Measurements from ENCODE around the gene ERG.
A peak's percentile ranks its signal among the peaks of the same experiment; 100 is the strongest.

The ERG gene

GRCh38 chr21:38507374-38507942, 9.2 kb upstream of the ERG start:
- H3K4me3 Mint-ChIP-seq, result no peak overlapping the region
- H3K27me3 Mint-ChIP-seq, result peaks cover 25% of the 10 kb centered on the region
- ATAC-seq, result no peak
- no peak for DNase-seq
- no peak overlapping the region for H3K27ac Mint-ChIP-seq
- peaks cover 6% of the 10 kb centered on the region for H3K4me1 Mint-ChIP-seq
- H3K9me3 Mint-ChIP-seq, result no peaks in the 10 kb centered on the region

GRCh38 chr21:38506661-38507281, 8.5 kb upstream of the ERG start:
- peaks cover 28% of the 10 kb centered on the region for H3K27me3 Mint-ChIP-seq
- H3K4me3 Mint-ChIP-seq, result no peak overlapping the region
- no peak for DNase-seq
- no peak overlapping the region for H3K27ac Mint-ChIP-seq
- H3K9me3 Mint-ChIP-seq, result no peaks in the 10 kb centered on the region
- H3K4me1 Mint-ChIP-seq, result peaks cover 6% of the 10 kb centered on the region
- ATAC-seq, result no peak

GRCh38 chr21:38505654-38506523, 7.6 kb upstream of the ERG start:
- H3K27ac Mint-ChIP-seq, result no peak overlapping the region
- peak; percentile 84 for ATAC-seq

GRCh38 chr21:38504066-38504465, 5.8 kb upstream of the ERG start:
- DNase-seq (no peak), ATAC-seq (no peak)
- Mint-ChIP-seq H3K4me1 (peaks cover 6% of the 10 kb centered on the region), H3K27ac (no peak overlapping the region), H3K4me3 (no peak overlapping the region), H3K9me3 (no peaks in the 10 kb centered on the region), H3K27me3 (peaks cover 51% of the 10 kb centered on the region)

More at GRCh38 chr21:38505654-38506523, 7.6 kb upstream of the ERG start:
- H3K4me1 Mint-ChIP-seq, result peaks cover 6% of the 10 kb centered on the region
- DNase-seq, result peak in 1 of 2 donors; percentile 15
- no peaks in the 10 kb centered on the region for H3K9me3 Mint-ChIP-seq
- peaks cover 35% of the 10 kb centered on the region for H3K27me3 Mint-ChIP-seq
- H3K4me3 Mint-ChIP-seq, result no peak overlapping the region

- Mint-ChIP-seq H3K9me3 (no peaks in the 10 kb centered on the region), H3K4me1 (peaks cover 6% of the 10 kb centered on the region), H3K4me3 (no peak overlapping the region), H3K27me3 (peaks cover 56% of the 10 kb centered on the region), H3K27ac (no peak overlapping the region)
- no peak for ATAC-seq
- no peak for DNase-seq
Measured at GRCh38 chr21:38503583-38503982, 5.3 kb upstream of the ERG start.

- H3K4me3 Mint-ChIP-seq, result no peak overlapping the region
- H3K27me3 Mint-ChIP-seq, result peaks cover 67% of the 10 kb centered on the region
- no peak for DNase-seq
- peaks cover 5% of the 10 kb centered on the region for H3K4me1 Mint-ChIP-seq
- no peak for ATAC-seq
- H3K9me3 Mint-ChIP-seq, result no peaks in the 10 kb centered on the region
- H3K27ac Mint-ChIP-seq, result no peak overlapping the region
Measured at GRCh38 chr21:38500073-38500472, 1.8 kb upstream of the ERG start.

- ATAC-seq (no peak), DNase-seq (no peak)
- Mint-ChIP-seq H3K27ac (no peak overlapping the region), H3K4me1 (peaks cover 5% of the 10 kb centered on the region), H3K27me3 (peaks cover 73% of the 10 kb centered on the region), H3K9me3 (no peaks in the 10 kb centered on the region), H3K4me3 (no peak overlapping the region)
Measured at GRCh38 chr21:38499296-38499695, 1.0 kb upstream of the ERG start.

- DNase-seq, result no peak
- Mint-ChIP-seq H3K4me3 (no peak overlapping the region), H3K9me3 (no peaks in the 10 kb centered on the region), H3K4me1 (peaks cover 5% of the 10 kb centered on the region), H3K27me3 (peaks cover 86% of the 10 kb centered on the region), H3K27ac (no peak overlapping the region)
- ATAC-seq, result no peak
Measured at GRCh38 chr21:38496224-38496623, 2.1 kb downstream of the ERG start.

- no peak overlapping the region for H3K27ac Mint-ChIP-seq
- no peak for DNase-seq
- H3K27me3 Mint-ChIP-seq, result peaks cover 88% of the 10 kb centered on the region
- H3K4me1 Mint-ChIP-seq, result peaks cover 5% of the 10 kb centered on the region
- H3K9me3 Mint-ChIP-seq, result no peaks in the 10 kb centered on the region
- no peak for ATAC-seq
- H3K4me3 Mint-ChIP-seq, result no peak overlapping the region
Measured at GRCh38 chr21:38495696-38496095, 2.6 kb downstream of the ERG start.

GRCh38 chr21:38495242-38495641, 3.0 kb downstream of the ERG start:
- ATAC-seq (no peak), DNase-seq (no peak)
- Mint-ChIP-seq H3K4me1 (peaks cover 5% of the 10 kb centered on the region), H3K9me3 (no peaks in the 10 kb centered on the region), H3K27ac (no peak overlapping the region), H3K4me3 (no peak overlapping the region), H3K27me3 (peaks cover 88% of the 10 kb centered on the region)

- peaks cover 5% of the 10 kb centered on the region for H3K4me1 Mint-ChIP-seq
- no peak overlapping the region for H3K27ac Mint-ChIP-seq
- no peaks in the 10 kb centered on the region for H3K9me3 Mint-ChIP-seq
Measured at GRCh38 chr21:38494703-38495102, 3.6 kb downstream of the ERG start.

GRCh38 chr21:38494251-38494642, 4.0 kb downstream of the ERG start:
- H3K4me3 Mint-ChIP-seq, result no peak overlapping the region
- peaks cover 89% of the 10 kb centered on the region for H3K27me3 Mint-ChIP-seq
- ATAC-seq (no peak), DNase-seq (no peak)
- H3K9me3 Mint-ChIP-seq, result no peaks in the 10 kb centered on the region
- H3K27ac Mint-ChIP-seq, result no peak overlapping the region
- H3K4me1 Mint-ChIP-seq, result peaks cover 5% of the 10 kb centered on the region

More at GRCh38 chr21:38494703-38495102, 3.6 kb downstream of the ERG start:
- no peak overlapping the region for H3K4me3 Mint-ChIP-seq
- DNase-seq, result no peak
- H3K27me3 Mint-ChIP-seq, result peaks cover 90% of the 10 kb centered on the region
- ATAC-seq, result no peak

GRCh38 chr21:38493549-38494250, 4.6 kb downstream of the ERG start:
- no peaks in the 10 kb centered on the region for H3K9me3 Mint-ChIP-seq
- no peak overlapping the region for H3K4me3 Mint-ChIP-seq
- ATAC-seq (no peak), DNase-seq (no peak)
- H3K4me1 Mint-ChIP-seq, result peaks cover 5% of the 10 kb centered on the region
- no peak overlapping the region for H3K27ac Mint-ChIP-seq
- H3K27me3 Mint-ChIP-seq, result peaks cover 86% of the 10 kb centered on the region

- DNase-seq (no peak), ATAC-seq (no peak)
- Mint-ChIP-seq H3K4me1 (no peaks in the 10 kb centered on the region), H3K27me3 (peaks cover 80% of the 10 kb centered on the region), H3K27ac (no peak overlapping the region), H3K4me3 (no peak overlapping the region), H3K9me3 (no peaks in the 10 kb centered on the region)
Measured at GRCh38 chr21:38492007-38492406, 6.3 kb downstream of the ERG start.

- DNase-seq (no peak), ATAC-seq (no peak)
- no peaks in the 10 kb centered on the region for H3K4me1 Mint-ChIP-seq
- no peaks in the 10 kb centered on the region for H3K9me3 Mint-ChIP-seq
- H3K4me3 Mint-ChIP-seq, result no peak overlapping the region
- peaks cover 78% of the 10 kb centered on the region for H3K27me3 Mint-ChIP-seq
- H3K27ac Mint-ChIP-seq, result no peak overlapping the region
Measured at GRCh38 chr21:38491536-38491935, 6.7 kb downstream of the ERG start.
